Activated T-cell treated with anti-CD3 and anti-CD28 coated beads, Interleukin-2, amount 50 U/mL, for 4 hours (primary cell): Measurements from ENCODE around the gene ELP2. TPM values are rescaled to one million over a fixed set of nuclear protein-coding genes. Genes with fewer than 3 reads are reported as not detected.
"Not testable (repeated sequence)": the region's sequence is repeated elsewhere in the genome, so short reads cannot be mapped to it uniquely, and the experiment has no call there.

Experiments used
- ATAC-seq, 2 donors: fragments of 200-7000 bp; cut with Tn5 transposase; one replicate each; pipeline ENCODE4 v1.10.0; 2021
- DNase-seq: peaks from one replicate; pipeline ENCODE4 v3.0.0-alpha.2; 2020
- H3K27me3 Mint-ChIP-seq: one replicate; pipeline ENCODE4 v1.8.0; 2021; ENCODE audit warnings: low read depth, mixed read lengths
- H3K36me3 Mint-ChIP-seq: one replicate; pipeline ENCODE4 v1.8.0; 2022; ENCODE audit warnings: mixed read lengths; ENCODE audit not compliant: insufficient read depth
- H3K4me1 Mint-ChIP-seq: one replicate; pipeline ENCODE4 v1.8.0; 2021; ENCODE audit warnings: low read depth, mixed read lengths
- H3K4me3 Mint-ChIP-seq: one replicate; pipeline ENCODE4 v1.8.0; 2021; ENCODE audit warnings: mild to moderate bottlenecking, moderate library complexity, mixed read lengths
- H3K9me3 Mint-ChIP-seq: one replicate; pipeline ENCODE4 v1.8.0; 2021; ENCODE audit warnings: mixed read lengths
- total RNA-seq, 3 donors: library from RNA; stranded (reverse); gene quantifications; one replicate each; pipeline ENCODE4 v1.2.1, GENCODE V29; 2021

Gene ELP2
- total RNA-seq, 3 donors from 2014 or later: 91.2 to 114 (median 99.2) TPM

DNA sequence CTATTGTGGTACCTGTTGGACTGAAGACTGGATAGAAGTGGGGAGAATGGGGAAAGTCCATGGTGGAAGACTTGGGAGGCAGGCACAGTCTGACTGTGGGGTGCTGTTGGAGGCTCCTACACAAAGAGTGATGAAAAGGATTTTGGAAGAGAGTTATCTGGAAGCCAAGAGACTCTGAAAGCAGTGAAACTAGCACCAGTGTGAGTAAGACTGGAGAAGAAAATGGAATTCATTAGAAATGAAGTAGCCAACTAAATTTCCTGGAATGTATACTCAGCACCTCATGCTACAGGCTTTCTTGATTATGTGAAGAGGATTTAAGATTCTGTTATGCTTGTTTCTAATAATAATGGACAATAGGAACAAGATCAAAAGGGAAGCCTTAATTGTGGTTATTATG is 27.7 kb downstream of the ELP2 start:
- H3K36me3 Mint-ChIP-seq: peaks cover 50% of the 10 kb centered on the region
- no peak for ATAC-seq
- peaks cover 26% of the 10 kb centered on the region for H3K4me1 Mint-ChIP-seq
- H3K9me3 Mint-ChIP-seq: no peaks in the 10 kb centered on the region
- no peaks in the 10 kb centered on the region for H3K27me3 Mint-ChIP-seq
- DNase-seq: no peak
- H3K4me3 Mint-ChIP-seq: no peak overlapping the region

DNA sequence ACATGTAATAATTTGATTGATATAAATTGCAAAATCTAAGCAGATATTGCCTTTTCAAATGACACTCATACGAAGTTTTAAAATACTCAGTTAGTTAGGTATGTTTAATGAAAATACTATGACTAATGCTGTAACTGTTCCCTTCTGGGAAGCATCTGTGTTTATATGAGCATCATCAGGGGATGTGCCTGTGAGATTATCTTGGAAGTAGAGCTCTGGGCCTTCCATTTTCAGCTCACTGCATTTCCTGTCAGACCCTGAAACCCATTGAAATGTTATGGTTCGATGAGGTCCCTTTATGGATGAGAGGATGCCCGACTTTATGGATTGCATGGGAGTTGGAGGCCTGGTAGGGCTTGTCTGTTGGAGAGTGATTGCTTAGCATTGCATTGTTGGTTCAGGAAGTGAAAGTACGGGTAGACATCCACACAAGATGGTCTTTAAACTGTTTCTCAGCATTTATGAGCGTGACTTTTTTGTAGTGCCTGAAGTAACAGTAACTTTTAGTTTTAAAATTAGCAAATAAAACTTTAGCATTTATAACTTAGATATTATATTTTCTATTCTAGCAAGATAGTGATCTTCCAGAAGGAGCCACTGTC is 28.7 kb downstream of the ELP2 start:
- Mint-ChIP-seq H3K4me3 (no peak overlapping the region), H3K27me3 (no peaks in the 10 kb centered on the region), H3K4me1 (peaks cover 24% of the 10 kb centered on the region), H3K36me3 (peaks cover 44% of the 10 kb centered on the region), H3K9me3 (no peaks in the 10 kb centered on the region)
- ATAC-seq (no peak), DNase-seq (no peak)

DNA sequence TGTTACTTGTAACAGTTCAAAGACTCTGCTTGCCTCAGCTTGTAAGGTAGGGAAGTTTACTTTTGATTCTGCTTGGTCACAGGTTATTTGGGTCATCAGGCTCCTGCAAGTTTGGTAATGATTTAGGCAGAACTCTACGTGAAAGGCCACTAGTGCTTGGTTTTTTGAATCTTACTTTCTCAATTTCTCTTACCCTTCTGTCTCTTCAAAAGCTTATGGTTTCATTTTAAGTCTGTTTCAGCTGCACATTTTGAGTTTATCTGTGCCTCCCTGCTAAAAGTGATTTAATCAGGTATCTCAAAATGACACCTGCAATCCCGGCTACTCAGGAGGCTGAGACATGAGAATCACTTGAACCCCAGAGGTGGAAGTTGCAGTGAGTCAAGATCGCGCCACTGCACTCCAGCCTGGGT is 31.3 kb downstream of the ELP2 start:
- Mint-ChIP-seq H3K27me3 (no peaks in the 10 kb centered on the region), H3K4me3 (no peak overlapping the region), H3K9me3 (no peaks in the 10 kb centered on the region), H3K4me1 (peaks cover 26% of the 10 kb centered on the region), H3K36me3 (peaks cover 42% of the 10 kb centered on the region)
- no peak for DNase-seq
- no peak for ATAC-seq

DNA sequence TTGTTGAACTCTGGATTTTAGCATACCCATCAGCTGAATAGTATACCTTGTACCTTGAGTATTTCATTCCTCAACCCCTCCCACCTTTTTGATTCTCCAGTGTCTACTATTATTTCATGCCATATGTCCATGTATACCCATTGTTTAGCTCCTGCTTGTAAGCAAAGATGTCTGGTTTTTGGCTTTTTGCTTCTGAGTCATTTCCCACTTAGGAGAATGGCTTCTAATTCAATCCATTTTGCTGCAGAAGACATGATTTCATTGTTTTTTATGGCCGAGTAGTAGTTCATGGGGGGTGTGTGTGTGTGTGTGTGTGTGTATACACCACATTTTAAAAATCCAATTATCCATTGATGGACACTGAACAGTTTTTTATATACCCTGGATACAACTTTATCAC is 33.3 kb downstream of the ELP2 start:
- H3K4me1 Mint-ChIP-seq: peaks cover 17% of the 10 kb centered on the region
- H3K27me3 Mint-ChIP-seq: no peaks in the 10 kb centered on the region
- H3K4me3 Mint-ChIP-seq: no peak overlapping the region
- DNase-seq (no peak), ATAC-seq (no peak)
- H3K36me3 Mint-ChIP-seq: peaks cover 39% of the 10 kb centered on the region
- H3K9me3 Mint-ChIP-seq: no peaks in the 10 kb centered on the region

DNA sequence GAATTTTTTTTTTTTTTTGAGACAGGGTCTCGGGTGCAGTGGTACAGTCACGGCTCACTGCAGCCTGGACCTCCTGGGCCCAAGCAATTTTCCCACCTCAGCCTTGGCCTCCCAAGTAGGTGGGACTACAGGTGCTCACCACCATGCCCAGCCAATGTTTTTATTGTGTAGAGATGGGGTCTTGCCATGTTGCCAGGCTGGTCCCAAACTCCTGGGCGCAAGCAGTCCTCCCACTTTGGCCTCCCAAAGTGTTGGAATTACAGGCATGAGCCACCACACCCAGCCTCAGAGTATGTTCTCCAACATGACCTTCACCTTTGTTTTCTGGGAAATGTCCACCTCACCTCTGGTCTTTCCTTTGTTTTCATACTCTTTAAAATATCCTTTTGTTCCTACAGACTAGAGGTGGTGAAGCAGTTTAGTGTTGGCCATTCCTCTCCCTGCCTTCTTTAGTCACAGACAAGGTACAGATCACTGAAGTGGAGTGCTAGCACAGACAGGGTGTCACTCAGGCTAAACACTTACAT is 38.1 kb downstream of the ELP2 start:
- DNase-seq (no peak), ATAC-seq (no peak)
- Mint-ChIP-seq H3K36me3 (peaks cover 41% of the 10 kb centered on the region), H3K4me1 (peaks cover 2% of the 10 kb centered on the region), H3K27me3 (no peaks in the 10 kb centered on the region), H3K9me3 (no peaks in the 10 kb centered on the region), H3K4me3 (no peak overlapping the region)

DNA sequence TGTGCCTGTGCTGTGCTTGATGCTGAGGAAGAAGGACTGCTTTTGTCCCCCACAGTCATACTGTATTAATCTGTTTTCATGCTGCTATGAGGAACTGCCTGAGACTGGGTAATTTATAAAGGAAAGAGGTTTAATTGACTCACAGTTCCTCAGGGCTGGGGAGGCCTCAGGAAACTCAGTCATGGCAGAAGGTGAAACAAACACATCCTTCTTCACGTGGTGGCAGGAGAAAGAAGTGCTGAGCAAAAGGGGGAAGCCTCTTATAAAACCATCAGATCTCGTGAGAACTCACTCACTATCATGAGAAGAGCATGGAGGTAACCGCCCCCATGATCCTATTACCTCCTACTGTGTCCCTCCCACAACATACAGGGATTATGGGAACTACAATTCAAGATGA is 38.6 kb downstream of the ELP2 start:
- not testable (repeated sequence) for H3K27me3 Mint-ChIP-seq, ATAC-seq, H3K4me1 Mint-ChIP-seq, H3K4me3 Mint-ChIP-seq, H3K9me3 Mint-ChIP-seq, DNase-seq
- peaks cover 38% of the 10 kb centered on the region for H3K36me3 Mint-ChIP-seq

DNA sequence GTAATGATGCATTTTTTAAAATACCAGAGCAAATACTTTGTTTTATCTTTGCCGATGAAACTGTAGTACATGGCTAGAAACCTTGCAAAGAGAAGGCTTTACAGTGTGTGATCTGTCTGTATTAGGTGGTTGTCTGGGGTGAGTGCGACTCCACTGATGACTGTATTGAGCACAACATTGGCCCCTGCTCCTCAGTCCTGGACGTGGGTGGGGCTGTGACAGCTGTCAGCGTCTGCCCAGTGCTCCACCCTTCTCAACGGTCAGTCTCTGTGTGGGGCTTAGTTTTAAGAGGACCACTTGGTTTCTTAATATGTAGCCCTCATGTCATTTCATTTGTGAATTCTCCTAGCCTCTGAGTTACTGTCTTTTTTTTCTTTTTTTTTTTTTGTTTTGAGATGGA is 40.2 kb downstream of the ELP2 start:
- Mint-ChIP-seq H3K27me3 (no peaks in the 10 kb centered on the region), H3K36me3 (peaks cover 41% of the 10 kb centered on the region), H3K4me1 (no peaks in the 10 kb centered on the region), H3K9me3 (no peaks in the 10 kb centered on the region), H3K4me3 (no peak overlapping the region)
- DNase-seq (no peak), ATAC-seq (no peak)

DNA sequence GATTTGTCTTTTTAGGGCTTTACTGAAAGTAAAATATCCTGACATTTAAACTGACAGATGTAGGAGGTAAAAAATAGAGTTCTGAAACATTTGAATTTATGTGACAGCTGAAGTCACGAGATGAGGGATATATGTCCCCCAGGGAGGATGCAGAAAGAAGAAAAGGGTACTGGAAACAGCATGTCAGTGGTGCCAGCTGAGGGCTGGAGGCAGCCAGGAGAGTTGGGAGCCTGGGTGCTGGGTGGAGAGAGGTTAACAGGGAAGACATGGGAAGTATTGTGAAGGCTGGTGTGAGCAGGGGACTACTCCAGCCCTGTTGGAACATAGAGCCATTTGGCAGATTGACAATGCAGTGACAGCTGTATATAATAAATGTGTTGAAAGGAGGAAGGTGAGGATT is 45.8 kb downstream of the ELP2 start:
- Mint-ChIP-seq H3K27me3 (no peaks in the 10 kb centered on the region), H3K36me3 (peaks cover 36% of the 10 kb centered on the region), H3K4me3 (no peak overlapping the region), H3K4me1 (peaks cover 7% of the 10 kb centered on the region), H3K9me3 (no peaks in the 10 kb centered on the region)
- no peak for ATAC-seq
- no peak for DNase-seq

DNA sequence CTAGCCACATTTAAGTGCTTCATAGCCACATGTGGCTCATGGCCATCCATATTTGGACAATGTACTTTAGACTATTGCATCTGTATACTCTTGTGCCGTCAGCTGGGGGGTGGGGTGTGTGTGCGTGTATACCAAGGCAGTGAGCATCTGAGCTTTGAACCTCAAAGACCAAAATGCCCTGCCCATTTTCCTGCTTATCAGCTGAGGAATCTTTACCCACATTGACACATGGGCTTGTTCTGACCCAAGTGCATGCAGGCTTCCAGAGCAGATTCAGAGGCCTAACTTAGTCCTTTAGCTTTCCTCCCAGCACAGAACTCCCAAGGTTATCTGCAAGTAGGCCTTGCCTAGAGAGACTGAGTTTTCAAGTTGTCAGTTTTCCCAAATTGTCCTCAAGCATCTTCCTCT is 46.5 kb downstream of the ELP2 start:
- Mint-ChIP-seq H3K4me1 (peaks cover 7% of the 10 kb centered on the region), H3K4me3 (no peak overlapping the region), H3K36me3 (peaks cover 30% of the 10 kb centered on the region), H3K27me3 (no peaks in the 10 kb centered on the region), H3K9me3 (no peaks in the 10 kb centered on the region)
- no peak for ATAC-seq
- DNase-seq: no peak

DNA sequence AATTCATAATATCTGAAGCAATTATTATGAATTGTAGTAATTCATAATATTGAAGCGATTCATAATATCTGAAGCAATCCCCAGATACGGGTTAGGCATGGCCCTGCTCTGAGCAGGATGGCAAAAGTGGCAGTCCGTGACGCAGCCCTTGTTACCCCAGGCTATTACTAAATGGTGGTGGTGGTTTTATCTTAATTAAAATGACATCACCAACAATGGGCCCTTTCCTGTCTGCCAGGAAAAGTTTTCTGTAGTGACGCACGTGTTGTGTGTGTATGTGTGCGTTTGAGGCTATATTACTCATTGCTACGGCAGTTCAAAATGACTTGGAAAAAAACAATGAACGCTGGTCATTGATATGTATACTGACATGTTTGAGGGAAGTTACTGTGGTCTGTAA is 47.0 kb downstream of the ELP2 start:
- Mint-ChIP-seq H3K4me1 (peaks cover 7% of the 10 kb centered on the region), H3K27me3 (no peaks in the 10 kb centered on the region), H3K36me3 (peaks cover 27% of the 10 kb centered on the region), H3K9me3 (no peaks in the 10 kb centered on the region), H3K4me3 (no peak overlapping the region)
- DNase-seq: no peak
- no peak for ATAC-seq

DNA sequence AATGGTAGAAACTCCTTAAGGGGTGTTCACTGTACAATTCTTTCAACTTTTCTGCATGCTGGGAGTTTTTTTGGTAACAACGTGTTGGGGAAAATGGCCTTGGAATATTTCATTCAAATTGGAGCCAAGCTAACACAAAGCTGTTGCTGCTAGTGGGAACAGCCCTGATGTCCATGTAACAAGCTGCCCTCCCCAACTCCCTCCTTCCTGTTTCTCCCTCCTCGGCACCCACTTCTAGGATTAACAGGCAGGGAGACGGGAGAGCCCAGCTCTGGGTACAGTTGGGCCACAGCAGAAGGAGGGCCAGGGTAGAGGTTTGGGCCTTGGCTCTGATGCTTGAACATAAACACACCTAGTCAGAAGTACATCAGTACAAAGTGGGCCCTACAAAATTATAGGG is 48.2 kb downstream of the ELP2 start:
- Mint-ChIP-seq H3K9me3 (no peaks in the 10 kb centered on the region), H3K36me3 (peaks cover 24% of the 10 kb centered on the region), H3K4me1 (peaks cover 7% of the 10 kb centered on the region), H3K27me3 (no peaks in the 10 kb centered on the region), H3K4me3 (no peak overlapping the region)
- no peak for DNase-seq
- no peak for ATAC-seq

DNA sequence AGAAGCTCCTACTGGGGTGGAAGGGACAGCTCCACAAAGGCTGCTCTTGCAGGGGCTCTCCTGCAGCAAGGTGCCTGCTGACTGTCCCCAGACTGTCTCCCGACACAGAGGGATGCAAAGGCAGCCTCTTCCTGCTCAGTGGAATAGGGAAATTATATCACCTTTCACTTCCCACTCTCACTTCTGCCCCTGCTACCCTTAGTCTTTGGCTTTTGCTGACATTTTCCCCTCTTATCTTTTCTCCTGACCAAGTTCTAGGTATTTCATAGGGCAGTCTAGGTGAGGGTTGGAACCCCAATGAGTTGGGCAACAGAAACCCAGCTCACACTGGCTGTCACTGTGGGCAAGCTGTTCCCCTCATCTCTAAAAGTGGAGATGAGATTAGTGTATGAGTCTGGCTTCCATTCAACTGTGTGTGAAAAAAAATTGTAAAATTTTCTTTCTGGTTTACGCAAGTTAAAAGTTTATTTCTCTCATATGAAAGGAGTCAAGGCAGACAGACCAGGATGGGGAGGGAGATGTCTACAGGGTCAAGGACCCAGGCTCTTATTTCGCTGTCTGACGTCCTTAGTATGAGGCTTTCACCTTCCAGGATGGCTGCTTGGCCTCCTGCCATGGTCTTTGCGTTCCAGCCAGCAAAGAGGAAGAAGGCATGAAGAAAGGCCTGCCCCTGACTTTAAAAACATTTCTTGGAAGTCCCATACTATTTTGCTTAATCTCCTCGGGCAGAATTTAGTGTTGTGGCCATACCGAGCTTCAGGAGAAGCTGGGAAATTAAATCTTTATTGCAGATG is 50.1 kb downstream of the ELP2 start:
- Mint-ChIP-seq H3K27me3 (no peaks in the 10 kb centered on the region), H3K36me3 (peaks cover 17% of the 10 kb centered on the region), H3K9me3 (no peaks in the 10 kb centered on the region), H3K4me1 (peaks cover 7% of the 10 kb centered on the region), H3K4me3 (no peak overlapping the region)
- ATAC-seq (peak in 1 of 2 donors; percentile 15), DNase-seq (no peak)

DNA sequence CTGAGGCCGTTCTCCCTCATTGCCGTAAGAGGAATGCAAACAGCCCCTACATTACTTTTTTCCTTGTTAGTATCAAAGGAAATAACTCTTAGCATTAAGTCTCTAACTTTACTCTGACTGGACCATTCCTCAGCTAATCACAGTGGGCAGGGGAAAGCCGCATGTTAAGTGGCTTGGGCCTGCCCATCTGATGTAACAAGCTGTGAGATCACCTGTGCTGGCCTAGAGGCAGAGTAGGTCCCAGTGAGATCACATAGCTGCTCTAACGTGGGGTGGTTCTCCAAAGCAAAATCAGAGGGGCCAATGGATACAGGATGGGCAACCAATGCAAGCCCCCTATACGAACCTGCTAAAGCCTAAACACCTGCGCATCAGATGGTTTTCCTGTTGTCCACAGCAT is 51.7 kb downstream of the ELP2 start:
- no peaks in the 10 kb centered on the region for H3K27me3 Mint-ChIP-seq
- ATAC-seq (no peak), DNase-seq (no peak)
- peaks cover 8% of the 10 kb centered on the region for H3K4me1 Mint-ChIP-seq
- peaks cover 6% of the 10 kb centered on the region for H3K36me3 Mint-ChIP-seq
- H3K9me3 Mint-ChIP-seq: no peaks in the 10 kb centered on the region
- H3K4me3 Mint-ChIP-seq: no peak overlapping the region

DNA sequence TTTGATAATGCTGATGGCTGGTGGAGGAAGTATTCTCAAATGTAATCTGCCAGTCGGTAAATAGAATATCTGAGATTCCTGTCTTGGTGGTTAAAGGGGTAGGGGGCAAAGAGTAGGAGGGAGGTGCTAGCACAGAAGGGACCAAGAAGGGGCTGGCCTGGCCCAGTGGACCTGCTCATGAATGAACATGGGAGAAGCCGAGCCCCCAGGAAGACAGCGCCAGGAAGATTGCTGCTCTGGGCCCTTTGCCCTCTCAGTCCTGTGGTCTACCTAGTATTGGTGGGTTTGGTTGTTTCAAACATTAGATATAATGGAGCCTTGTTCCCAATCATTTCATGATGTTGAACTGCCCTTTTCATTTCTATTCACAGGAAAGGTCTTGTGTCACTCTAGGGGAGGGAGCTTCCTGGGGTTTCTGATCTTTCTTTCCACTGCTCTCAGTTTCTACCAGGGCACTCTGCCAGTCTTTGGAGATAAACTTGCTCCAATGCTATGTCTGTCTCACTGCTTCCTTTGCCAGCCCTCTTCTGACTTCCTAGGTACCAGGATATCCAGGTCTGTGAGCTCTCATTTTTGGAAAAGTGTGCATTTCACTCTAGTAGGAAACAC is 52.3 kb downstream of the ELP2 start:
- H3K36me3 Mint-ChIP-seq: peaks cover 3% of the 10 kb centered on the region
- H3K27me3 Mint-ChIP-seq: no peaks in the 10 kb centered on the region
- ATAC-seq (no peak), DNase-seq (no peak)
- no peak overlapping the region for H3K4me3 Mint-ChIP-seq
- H3K9me3 Mint-ChIP-seq: no peaks in the 10 kb centered on the region
- peaks cover 8% of the 10 kb centered on the region for H3K4me1 Mint-ChIP-seq

DNA sequence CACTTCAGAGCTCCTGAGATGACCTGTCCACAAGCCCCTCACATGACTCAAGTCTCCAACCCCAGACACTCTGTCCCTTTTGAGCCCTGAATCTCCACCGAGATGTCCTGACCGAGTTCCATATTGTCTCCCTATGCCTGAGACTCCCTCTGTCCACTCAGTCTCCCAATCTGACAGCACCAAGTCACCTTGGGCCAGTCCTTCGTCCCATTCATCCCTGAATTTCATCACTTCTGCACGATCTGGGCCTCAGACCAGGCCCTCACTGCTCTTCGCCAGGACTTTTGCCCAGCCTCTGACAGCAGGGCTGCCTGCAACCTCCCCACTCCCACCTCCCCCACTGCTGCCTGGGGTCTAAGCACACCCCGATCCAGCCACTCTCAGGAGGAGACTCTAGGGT is 53.3 kb downstream of the ELP2 start:
- no peak for ATAC-seq
- no peak for DNase-seq
- no peak overlapping the region for H3K4me3 Mint-ChIP-seq
- peaks cover 4% of the 10 kb centered on the region for H3K27me3 Mint-ChIP-seq
- H3K4me1 Mint-ChIP-seq: peaks cover 10% of the 10 kb centered on the region
- no peaks in the 10 kb centered on the region for H3K36me3 Mint-ChIP-seq
- H3K9me3 Mint-ChIP-seq: no peaks in the 10 kb centered on the region
